Upper lobe of left lung (tissue), 4 donors: ENCODE data around the gene NLRP7.
"Not testable (repeated sequence)": the region's sequence is repeated elsewhere in the genome, so short reads cannot be mapped to it uniquely, and the experiment has no call there.

Source experiments
- EP300 ChIP-seq, 4 donors: sonication (generic); formaldehyde crosslinking; IDR thresholded peaks; one replicate each; pipeline ENCODE4 v1.5.1; 2017; ENCODE audit warnings: antibody characterized with exemption in 4 of 4, control low read depth in 2 of 4
- POLR2A ChIP-seq, 4 donors: fragments of 450-650 bp; IDR thresholded peaks; one replicate each; pipeline ENCODE4 v1.5.1; 2016 to 2017; ENCODE audit warnings: antibody characterized with exemption in 4 of 4, mild to moderate bottlenecking in 2 of 4
- POLR2AphosphoS5 ChIP-seq, 2 donors: sonication (generic); formaldehyde crosslinking; IDR thresholded peaks; one replicate each; pipeline ENCODE4 v1.5.1; 2017; ENCODE audit warnings: antibody characterized with exemption in 2 of 2
- TF ChIP-seq, protein P1 (sequence below), 6 experiments: fragments of 450-650 bp in 4 of 6; fragments of 200-600 bp in 2 of 6; sonication (generic) in 2 of 6; IDR thresholded peaks; one replicate each; pipeline ENCODE4 v1.5.1; 2016 to 2019; ENCODE audit warnings: antibody characterized with exemption in 6 of 6

DNA sequence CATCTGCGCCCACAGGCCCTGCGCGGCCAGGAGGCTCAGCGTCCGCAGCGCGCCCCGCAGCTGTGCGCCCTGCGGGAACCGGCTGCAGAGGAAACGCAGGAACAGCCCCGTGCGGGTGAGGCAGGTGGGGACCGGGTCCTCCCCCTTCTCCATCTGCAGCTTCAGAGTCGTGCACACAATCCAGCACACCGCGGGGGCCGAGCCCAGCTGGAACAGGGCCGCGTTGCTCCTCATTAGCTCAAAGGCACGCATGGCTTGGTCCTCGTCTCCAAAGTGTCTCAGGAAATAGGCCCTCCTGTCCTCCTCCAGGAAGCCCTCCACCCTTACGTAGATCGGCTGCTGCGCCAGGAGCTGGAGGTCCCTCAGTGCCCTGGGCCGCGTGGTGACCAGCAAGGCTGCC is 7.8 kb downstream of the NLRP7 start:
- TF ChIP-seq POLR2AphosphoS5, POLR2A, EP300 (IDR thresholded peaks at IDR 0.05): not testable (repeated sequence)
- TF ChIP-seq, protein P1, sequence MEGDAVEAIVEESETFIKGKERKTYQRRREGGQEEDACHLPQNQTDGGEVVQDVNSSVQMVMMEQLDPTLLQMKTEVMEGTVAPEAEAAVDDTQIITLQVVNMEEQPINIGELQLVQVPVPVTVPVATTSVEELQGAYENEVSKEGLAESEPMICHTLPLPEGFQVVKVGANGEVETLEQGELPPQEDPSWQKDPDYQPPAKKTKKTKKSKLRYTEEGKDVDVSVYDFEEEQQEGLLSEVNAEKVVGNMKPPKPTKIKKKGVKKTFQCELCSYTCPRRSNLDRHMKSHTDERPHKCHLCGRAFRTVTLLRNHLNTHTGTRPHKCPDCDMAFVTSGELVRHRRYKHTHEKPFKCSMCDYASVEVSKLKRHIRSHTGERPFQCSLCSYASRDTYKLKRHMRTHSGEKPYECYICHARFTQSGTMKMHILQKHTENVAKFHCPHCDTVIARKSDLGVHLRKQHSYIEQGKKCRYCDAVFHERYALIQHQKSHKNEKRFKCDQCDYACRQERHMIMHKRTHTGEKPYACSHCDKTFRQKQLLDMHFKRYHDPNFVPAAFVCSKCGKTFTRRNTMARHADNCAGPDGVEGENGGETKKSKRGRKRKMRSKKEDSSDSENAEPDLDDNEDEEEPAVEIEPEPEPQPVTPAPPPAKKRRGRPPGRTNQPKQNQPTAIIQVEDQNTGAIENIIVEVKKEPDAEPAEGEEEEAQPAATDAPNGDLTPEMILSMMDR (IDR thresholded peaks at IDR 0.05), result not testable (repeated sequence)
